MM.1S (cell line): ENCODE results near the gene LAP3.

Experiments used
- CTCF ChIP-seq: fragments of 300-600 bp; sonication (generic); IDR thresholded peaks from 2 replicates; pipeline ENCODE4 v1.5.1; 2016; ENCODE audit warnings: antibody characterized with exemption, low read length, mixed read lengths
- EZH2 ChIP-seq: fragments of 300-600 bp; sonication (generic); optimal IDR thresholded peaks from 2 replicates; pipeline ENCODE3; 2017; ENCODE audit warnings: low read depth, mild to moderate bottlenecking, antibody characterized with exemption, low read length, mixed read lengths
- EZH2phosphoT487 ChIP-seq: fragments of 300-600 bp; sonication (generic); IDR thresholded peaks from 2 replicates; pipeline ENCODE4 v1.6.1; 2018; ENCODE audit warnings: antibody characterized with exemption, low read length

- TF ChIP-seq CTCF, result no peak
- TF ChIP-seq EZH2phosphoT487, result no peak
- TF ChIP-seq EZH2, result no peak
Measured at GRCh38 chr4:17647176-17647806, 70.3 kb downstream of the LAP3 start.
